ENCODE results near the gene SUZ12. TPM values are rescaled to one million over a fixed set of nuclear protein-coding genes. Genes with fewer than 3 reads are reported as not detected.

SUZ12 gene
- total RNA-seq, 1 donor from 2014 or later: 58.8 TPM

GRCh38 chr17:31997005-31997404 is 60.2 kb downstream of the SUZ12 start:
- Mint-ChIP-seq H3K4me3 (no peak overlapping the region), H3K27ac (no peak overlapping the region), H3K36me3 (peaks cover 17% of the 10 kb centered on the region), H3K9me3 (no peaks in the 10 kb centered on the region), H3K27me3 (ENCODE audit: insufficient read depth, low read depth) (no peaks in the 10 kb centered on the region), H3K4me1 (no peaks in the 10 kb centered on the region)
- peaks cover 66% of the 10 kb centered on the region for H3K36me3 ChIP-seq
- no peaks in the 10 kb centered on the region for H3K4me1 ChIP-seq
- H3K27ac ChIP-seq: no peak overlapping the region
- no peaks in the 10 kb centered on the region for H3K27me3 ChIP-seq
- DNase-seq (ENCODE audit: low spot score): no peak
- no peaks in the 10 kb centered on the region for H3K79me2 ChIP-seq (ENCODE audit: low read depth)
- no peak overlapping the region for H3K4me2 ChIP-seq
- H3F3A ChIP-seq (ENCODE audit: low read depth): peaks cover 55% of the 10 kb centered on the region
- TF ChIP-seq EZH2 (IDR thresholded peaks at IDR 0.05) (no peak), CTCF (IDR thresholded peaks at IDR 0.05) (no peak), EZH2phosphoT487 (IDR thresholded peaks at IDR 0.05) (no peak)
- no peak overlapping the region for H3K9ac ChIP-seq
- no peak overlapping the region for H3K4me3 ChIP-seq
- H3K9me3 ChIP-seq (ENCODE audit: low read depth): no peaks in the 10 kb centered on the region
- no peaks in the 10 kb centered on the region for H4K20me1 ChIP-seq (ENCODE audit: low read depth)
- H2AFZ ChIP-seq (replicated peaks): no peak overlapping the region

- TF ChIP-seq CTCF (IDR thresholded peaks at IDR 0.05) (peak; percentile 91), EZH2 (IDR thresholded peaks at IDR 0.05) (no peak)
- peaks cover 14% of the 10 kb centered on the region for H4K20me1 ChIP-seq (ENCODE audit: low read depth)
- H3K9me3 Mint-ChIP-seq: peaks cover under 1% of the 10 kb centered on the region
These were observed 70.2 kb downstream of the SUZ12 start, which contains the start of gene LRRC37B for GRCh38 chr17:32006957-32007462. LRRC37B (plus strand) TSS chr17:32007383; CDS start chr17:32021393, 14,010 bp downstream.

GRCh38 chr17:32007463-32008298 is 70.9 kb downstream of the SUZ12 start:
- peaks cover 14% of the 10 kb centered on the region for H3K36me3 Mint-ChIP-seq
- peaks cover 51% of the 10 kb centered on the region for H3K79me2 ChIP-seq (ENCODE audit: low read depth)
- no peaks in the 10 kb centered on the region for H3K36me3 ChIP-seq
- H3F3A ChIP-seq (ENCODE audit: low read depth): peaks cover 23% of the 10 kb centered on the region
- peaks cover 17% of the 10 kb centered on the region for H3K27me3 ChIP-seq
- H3K27me3 Mint-ChIP-seq (ENCODE audit: insufficient read depth, low read depth): peaks cover 2% of the 10 kb centered on the region
- H3K4me1 ChIP-seq: peaks cover 9% of the 10 kb centered on the region
- DNase-seq (ENCODE audit: low spot score): peak; percentile 67
- H3K9ac ChIP-seq: peak overlapping the region; percentile 50
- peak overlapping the region; percentile 91 for H3K4me3 Mint-ChIP-seq
- TF ChIP-seq CTCF (IDR thresholded peaks at IDR 0.05): no peak
- no peaks in the 10 kb centered on the region for H3K9me3 ChIP-seq (ENCODE audit: low read depth)
- H2AFZ ChIP-seq (replicated peaks): peak overlapping the region; percentile 40
- peaks cover 6% of the 10 kb centered on the region for H3K9me3 Mint-ChIP-seq
- H3K4me1 Mint-ChIP-seq: peaks cover 15% of the 10 kb centered on the region
- peak overlapping the region; percentile 75 for H3K27ac ChIP-seq
- peak overlapping the region; percentile 24 for H3K27ac Mint-ChIP-seq
- peak overlapping the region; percentile 94 for H3K4me2 ChIP-seq
- H4K20me1 ChIP-seq (ENCODE audit: low read depth): peaks cover 14% of the 10 kb centered on the region
- peak overlapping the region; percentile 96 for H3K4me3 ChIP-seq

More at GRCh38 chr17:32006957-32007462, 70.2 kb downstream of the SUZ12 start, which contains the start of gene LRRC37B:
- DNase-seq (ENCODE audit: low spot score): peak; percentile 91
- Mint-ChIP-seq H3K4me3 (peak within 1 kb of the TSS; percentile 91), H3K4me1 (peaks cover 15% of the 10 kb centered on the region), H3K27me3 (ENCODE audit: insufficient read depth, low read depth) (peaks cover 2% of the 10 kb centered on the region), H3K27ac (peak within 1 kb of the TSS; percentile 24), H3K36me3 (peaks cover 8% of the 10 kb centered on the region)
- H2AFZ ChIP-seq (replicated peaks): peak within 1 kb of the TSS; percentile 99
- H3K79me2 ChIP-seq (ENCODE audit: low read depth): peaks cover 44% of the 10 kb centered on the region
- H3K4me1 ChIP-seq: peaks cover 9% of the 10 kb centered on the region
- peak within 1 kb of the TSS; percentile 50 for H3K9ac ChIP-seq
- peak within 1 kb of the TSS; percentile 96 for H3K4me3 ChIP-seq
- peaks cover 17% of the 10 kb centered on the region for H3K27me3 ChIP-seq
- peak within 1 kb of the TSS; percentile 94 for H3K4me2 ChIP-seq
- H3K9me3 ChIP-seq (ENCODE audit: low read depth): no peaks in the 10 kb centered on the region
- H3K36me3 ChIP-seq: no peaks in the 10 kb centered on the region
- H3K27ac ChIP-seq: peak within 1 kb of the TSS; percentile 75
- H3F3A ChIP-seq (ENCODE audit: low read depth): peaks cover 28% of the 10 kb centered on the region

All from neural progenitor cell (in vitro differentiated cells).